ENCODE measurements around the gene PKMYT1.

PKMYT1 gene

DNA sequence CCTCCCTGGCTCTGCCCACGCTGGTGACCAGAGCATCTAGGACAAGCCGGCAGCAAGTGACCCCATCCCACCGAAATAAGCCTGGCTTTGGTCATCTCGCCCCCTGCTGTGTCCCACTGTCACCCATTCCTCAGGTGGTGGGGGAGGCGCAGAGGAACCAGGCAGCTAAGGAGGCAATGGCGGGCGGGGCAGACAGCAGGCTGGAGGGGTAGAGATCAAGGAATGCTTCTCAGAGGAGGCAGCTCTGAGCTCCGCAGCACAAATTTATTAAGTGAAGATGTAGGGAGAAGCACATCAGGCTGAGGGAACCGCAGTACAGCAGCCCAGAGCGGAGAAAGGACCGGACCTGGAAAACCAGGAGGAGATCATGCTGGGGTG lies 23.7 kb downstream of the PKMYT1 start:
- CTCF ChIA-PET: interaction anchor here (0.6 to 1.3 kb wide), 3 partner anchors 9 to 134 kb away, joined by 3 to 5 read pairs (median 4); no protein-coding TSS in a partner anchor
- POLR2A ChIA-PET: interaction anchor here (0.5 kb wide), 1 partner anchor 202 kb away, joined by 4 read pairs; no protein-coding TSS in a partner anchor
- TF ChIP-seq, protein P1, sequence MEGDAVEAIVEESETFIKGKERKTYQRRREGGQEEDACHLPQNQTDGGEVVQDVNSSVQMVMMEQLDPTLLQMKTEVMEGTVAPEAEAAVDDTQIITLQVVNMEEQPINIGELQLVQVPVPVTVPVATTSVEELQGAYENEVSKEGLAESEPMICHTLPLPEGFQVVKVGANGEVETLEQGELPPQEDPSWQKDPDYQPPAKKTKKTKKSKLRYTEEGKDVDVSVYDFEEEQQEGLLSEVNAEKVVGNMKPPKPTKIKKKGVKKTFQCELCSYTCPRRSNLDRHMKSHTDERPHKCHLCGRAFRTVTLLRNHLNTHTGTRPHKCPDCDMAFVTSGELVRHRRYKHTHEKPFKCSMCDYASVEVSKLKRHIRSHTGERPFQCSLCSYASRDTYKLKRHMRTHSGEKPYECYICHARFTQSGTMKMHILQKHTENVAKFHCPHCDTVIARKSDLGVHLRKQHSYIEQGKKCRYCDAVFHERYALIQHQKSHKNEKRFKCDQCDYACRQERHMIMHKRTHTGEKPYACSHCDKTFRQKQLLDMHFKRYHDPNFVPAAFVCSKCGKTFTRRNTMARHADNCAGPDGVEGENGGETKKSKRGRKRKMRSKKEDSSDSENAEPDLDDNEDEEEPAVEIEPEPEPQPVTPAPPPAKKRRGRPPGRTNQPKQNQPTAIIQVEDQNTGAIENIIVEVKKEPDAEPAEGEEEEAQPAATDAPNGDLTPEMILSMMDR (IDR thresholded peaks at IDR 0.05; ENCODE audit: insufficient read depth, low read length, missing control alignments): no peak
- no peak for DNase-seq (ENCODE audit: low read depth, low spot score)
- H3K4me3 ChIP-seq (ENCODE audit: low read depth, low read length): no peak overlapping the region

DNA sequence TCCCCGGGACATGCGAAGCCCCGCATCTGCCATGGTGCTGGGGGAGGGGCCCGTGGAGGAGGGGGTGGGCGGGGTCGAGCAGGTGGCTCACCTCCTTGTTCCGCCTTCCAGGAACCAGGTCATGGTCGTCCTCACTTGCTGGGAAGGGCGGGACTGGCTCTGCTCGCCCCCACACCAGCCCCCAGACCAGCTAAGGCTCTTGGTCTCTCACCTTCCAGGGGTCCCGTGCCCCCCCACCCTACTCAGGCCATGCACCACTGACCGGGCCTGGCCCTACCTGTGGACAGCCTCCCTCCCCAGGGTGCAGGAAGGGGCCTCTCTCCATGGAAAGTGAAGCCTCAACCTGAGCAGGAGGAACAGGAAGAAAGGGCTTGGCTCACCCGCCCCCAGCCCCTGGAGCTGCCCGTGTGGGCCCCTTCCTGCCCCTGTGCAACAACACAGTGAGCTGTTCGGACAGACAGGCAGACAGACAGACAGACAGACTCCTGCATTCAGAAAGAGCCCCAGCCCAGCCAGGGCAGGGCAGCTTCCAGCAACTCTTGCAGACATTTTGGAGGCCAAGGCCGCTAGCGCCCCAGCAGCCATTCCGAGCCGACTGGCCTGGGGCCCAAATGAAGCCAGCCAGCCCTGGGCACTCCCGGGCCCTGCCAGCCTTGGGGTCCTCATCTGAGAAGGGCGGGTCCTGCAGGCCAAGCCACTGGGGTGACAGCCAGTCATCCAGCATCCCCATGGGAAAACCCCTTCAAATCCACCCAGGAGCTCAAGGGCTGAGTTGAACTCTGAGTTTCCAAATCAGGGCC lies 24.3 kb downstream of the PKMYT1 start:
- TF ChIP-seq, protein P1 (IDR thresholded peaks at IDR 0.05; ENCODE audit: insufficient read depth, low read length, missing control alignments): no peak
- CTCF ChIA-PET: interaction anchor here (1.1 to 1.3 kb wide), 2 partner anchors 9 to 29 kb away, joined by 4 to 5 read pairs; no protein-coding TSS in a partner anchor
- no peak for DNase-seq (ENCODE audit: low read depth, low spot score)
- POLR2A ChIA-PET: no interaction called here
- H3K4me3 ChIP-seq (ENCODE audit: low read depth, low read length): no peak overlapping the region

DNA sequence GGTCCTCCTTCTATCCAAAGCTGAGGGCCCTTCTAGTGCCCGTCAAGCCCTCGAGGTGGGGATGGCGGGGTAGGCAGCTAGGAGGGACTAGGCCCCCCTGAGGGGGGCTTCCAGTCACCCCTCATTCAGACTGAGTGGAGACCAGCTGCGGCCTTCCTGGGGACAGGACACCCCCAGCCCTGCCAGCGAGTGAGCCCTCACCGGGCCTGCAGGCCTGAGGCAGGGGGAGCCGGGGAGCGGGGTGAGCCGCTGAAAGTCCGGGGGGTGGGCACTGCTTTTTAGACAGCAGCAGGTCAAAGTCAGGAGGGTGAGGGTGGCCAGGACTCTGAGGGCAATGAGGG lies 24.8 kb downstream of the PKMYT1 start:
- ChIA-PET POLR2A (no interaction called here), CTCF (interaction anchor here (1.1 to 1.3 kb wide), 2 partner anchors 10 to 28 kb away, joined by 4 to 5 read pairs; no protein-coding TSS in a partner anchor)
- TF ChIP-seq, protein P1 (IDR thresholded peaks at IDR 0.05; ENCODE audit: insufficient read depth, low read length, missing control alignments): no peak
- H3K4me3 ChIP-seq (ENCODE audit: low read depth, low read length): no peak overlapping the region
- DNase-seq (ENCODE audit: low read depth, low spot score): no peak

DNA sequence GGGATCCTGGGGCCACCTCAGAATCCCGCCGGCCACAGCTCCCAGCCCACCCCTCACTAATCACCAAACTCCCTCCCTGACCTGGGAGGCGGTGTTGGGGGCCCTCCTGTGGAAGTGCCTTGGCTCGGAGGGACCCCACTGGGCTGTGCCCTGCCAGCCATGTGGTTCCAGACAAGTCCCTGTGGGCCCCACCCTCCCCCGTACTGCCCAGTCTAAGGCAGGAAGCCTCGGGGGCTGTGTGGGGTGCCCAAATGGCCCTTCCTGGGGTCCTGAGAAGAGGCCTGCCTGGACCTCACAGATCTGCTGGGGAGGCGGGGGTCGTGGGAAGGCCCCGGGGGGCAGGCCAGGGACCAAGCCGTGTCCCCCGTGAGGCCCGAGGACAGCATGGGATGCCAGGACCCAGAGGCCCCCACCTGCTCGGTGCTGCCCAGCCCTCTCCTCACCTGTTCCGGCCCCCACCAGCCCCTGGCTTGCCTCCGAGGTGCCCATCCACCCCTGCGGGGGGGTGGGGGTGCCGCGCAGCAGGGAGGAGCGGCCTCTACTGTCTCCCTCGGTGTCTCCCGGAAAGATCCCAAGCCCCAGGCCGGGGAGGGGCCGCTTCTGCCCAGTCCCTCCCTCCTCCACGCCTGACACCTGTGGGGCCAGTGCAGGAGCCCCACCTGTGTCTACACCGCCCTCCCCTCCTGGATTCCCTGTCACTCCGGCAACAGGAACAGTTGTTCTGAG lies 25.4 kb downstream of the PKMYT1 start:
- ChIA-PET CTCF (no interaction called here), POLR2A (no interaction called here)
- TF ChIP-seq, protein P1 (IDR thresholded peaks at IDR 0.05; ENCODE audit: insufficient read depth, low read length, missing control alignments): no peak
- H3K4me3 ChIP-seq (ENCODE audit: low read depth, low read length): no peak overlapping the region
- no peak for DNase-seq (ENCODE audit: low read depth, low spot score)

GRCh38 chr16:2953706-2954627 lies 26.3 kb downstream of the PKMYT1 start:
- no peak overlapping the region for H3K4me3 ChIP-seq (ENCODE audit: low read depth, low read length)
- ChIA-PET POLR2A (no interaction called here), CTCF (interaction anchor here (1.8 kb wide), 1 partner anchor 9 kb away, joined by 15 read pairs; no protein-coding TSS in a partner anchor)
- no peak for DNase-seq (ENCODE audit: low read depth, low spot score)
- TF ChIP-seq, protein P1 (IDR thresholded peaks at IDR 0.05; ENCODE audit: insufficient read depth, low read length, missing control alignments): no peak
